ENCODE data around the gene FAM107B.

DNA sequence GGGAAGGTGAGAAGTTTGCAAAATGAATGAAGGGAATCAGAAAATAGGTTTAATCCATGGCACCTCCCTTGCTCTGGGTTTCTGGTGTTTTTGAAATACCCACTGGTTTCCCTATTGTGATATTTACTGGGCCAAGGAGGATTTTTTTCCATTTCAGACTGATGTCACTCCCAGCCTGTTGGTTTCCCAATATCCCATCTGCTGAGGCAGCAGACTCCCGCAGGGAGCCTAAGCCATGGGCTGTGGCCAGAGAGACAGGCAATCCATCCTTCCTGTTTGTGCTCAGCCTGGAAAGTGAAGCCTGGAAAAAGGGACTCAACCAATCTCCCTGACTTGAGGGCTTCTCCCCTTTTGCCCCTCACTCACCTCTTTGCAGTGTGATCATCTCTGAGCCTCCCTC is 22.8 kb downstream of the FAM107B start:
- peak; percentile 44 for TF ChIP-seq POLR2AphosphoS5 (IDR thresholded peaks at IDR 0.05)
- no peak for TF ChIP-seq POLR2A (IDR thresholded peaks at IDR 0.05)
- TF ChIP-seq, protein P1, sequence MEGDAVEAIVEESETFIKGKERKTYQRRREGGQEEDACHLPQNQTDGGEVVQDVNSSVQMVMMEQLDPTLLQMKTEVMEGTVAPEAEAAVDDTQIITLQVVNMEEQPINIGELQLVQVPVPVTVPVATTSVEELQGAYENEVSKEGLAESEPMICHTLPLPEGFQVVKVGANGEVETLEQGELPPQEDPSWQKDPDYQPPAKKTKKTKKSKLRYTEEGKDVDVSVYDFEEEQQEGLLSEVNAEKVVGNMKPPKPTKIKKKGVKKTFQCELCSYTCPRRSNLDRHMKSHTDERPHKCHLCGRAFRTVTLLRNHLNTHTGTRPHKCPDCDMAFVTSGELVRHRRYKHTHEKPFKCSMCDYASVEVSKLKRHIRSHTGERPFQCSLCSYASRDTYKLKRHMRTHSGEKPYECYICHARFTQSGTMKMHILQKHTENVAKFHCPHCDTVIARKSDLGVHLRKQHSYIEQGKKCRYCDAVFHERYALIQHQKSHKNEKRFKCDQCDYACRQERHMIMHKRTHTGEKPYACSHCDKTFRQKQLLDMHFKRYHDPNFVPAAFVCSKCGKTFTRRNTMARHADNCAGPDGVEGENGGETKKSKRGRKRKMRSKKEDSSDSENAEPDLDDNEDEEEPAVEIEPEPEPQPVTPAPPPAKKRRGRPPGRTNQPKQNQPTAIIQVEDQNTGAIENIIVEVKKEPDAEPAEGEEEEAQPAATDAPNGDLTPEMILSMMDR (IDR thresholded peaks at IDR 0.05), result no peak

Data from gastroesophageal sphincter (tissue), 3 donors.